AG09309 (cell line): Measurements from ENCODE around the gene MEGF9.

Source experiments
- DNase-seq: peaks from one replicate; pipeline ENCODE4 v3.0.0-alpha.2; 2010; ENCODE audit warnings: low read depth
- H3K4me3 ChIP-seq: 2 replicates; pipeline ENCODE4 v1.5.1; 2011; ENCODE audit warnings: mild to moderate bottlenecking, low read depth, low read length, moderate library complexity; ENCODE audit not compliant: control insufficient read depth
- CTCF ChIP-seq: IDR thresholded peaks from 2 replicates; pipeline ENCODE4 v1.5.1; 2011; ENCODE audit warnings: mild to moderate bottlenecking, low read depth, low read length, inconsistent platforms; ENCODE audit not compliant: insufficient read depth, control insufficient read depth; ENCODE audit errors: missing control alignments

Gene MEGF9

GRCh38 chr9:120592210-120592609, 122.1 kb downstream of the MEGF9 start:
- TF ChIP-seq CTCF: no peak
- no peak overlapping the region for H3K4me3 ChIP-seq
- DNase-seq: no peak

DNA sequence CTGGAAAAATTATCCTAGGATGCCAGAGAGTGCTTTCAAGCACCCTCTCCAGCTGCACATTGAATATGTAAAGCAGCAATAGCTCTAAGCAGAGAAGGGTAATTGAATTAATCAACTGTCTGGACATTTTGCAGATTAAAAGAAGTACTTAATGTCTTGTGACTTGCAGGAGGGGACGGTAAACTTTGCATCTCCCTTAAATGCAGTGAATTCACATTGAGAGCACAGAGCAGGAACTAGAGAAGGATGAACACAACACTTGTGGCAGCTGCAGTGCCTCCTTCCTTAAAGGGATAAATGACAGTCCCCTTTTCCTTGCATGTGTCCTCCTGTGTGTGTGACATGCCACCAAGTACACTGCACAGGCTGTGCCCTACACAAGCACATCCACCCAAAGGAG, 126.9 kb downstream of the MEGF9 start:
- no peak for TF ChIP-seq CTCF
- DNase-seq: no peak
- no peak overlapping the region for H3K4me3 ChIP-seq

- no peak for TF ChIP-seq CTCF
- DNase-seq: peak; percentile 80
- no peak overlapping the region for H3K4me3 ChIP-seq
These were observed 130.3 kb downstream of the MEGF9 start for GRCh38 chr9:120583958-120584369.

DNA sequence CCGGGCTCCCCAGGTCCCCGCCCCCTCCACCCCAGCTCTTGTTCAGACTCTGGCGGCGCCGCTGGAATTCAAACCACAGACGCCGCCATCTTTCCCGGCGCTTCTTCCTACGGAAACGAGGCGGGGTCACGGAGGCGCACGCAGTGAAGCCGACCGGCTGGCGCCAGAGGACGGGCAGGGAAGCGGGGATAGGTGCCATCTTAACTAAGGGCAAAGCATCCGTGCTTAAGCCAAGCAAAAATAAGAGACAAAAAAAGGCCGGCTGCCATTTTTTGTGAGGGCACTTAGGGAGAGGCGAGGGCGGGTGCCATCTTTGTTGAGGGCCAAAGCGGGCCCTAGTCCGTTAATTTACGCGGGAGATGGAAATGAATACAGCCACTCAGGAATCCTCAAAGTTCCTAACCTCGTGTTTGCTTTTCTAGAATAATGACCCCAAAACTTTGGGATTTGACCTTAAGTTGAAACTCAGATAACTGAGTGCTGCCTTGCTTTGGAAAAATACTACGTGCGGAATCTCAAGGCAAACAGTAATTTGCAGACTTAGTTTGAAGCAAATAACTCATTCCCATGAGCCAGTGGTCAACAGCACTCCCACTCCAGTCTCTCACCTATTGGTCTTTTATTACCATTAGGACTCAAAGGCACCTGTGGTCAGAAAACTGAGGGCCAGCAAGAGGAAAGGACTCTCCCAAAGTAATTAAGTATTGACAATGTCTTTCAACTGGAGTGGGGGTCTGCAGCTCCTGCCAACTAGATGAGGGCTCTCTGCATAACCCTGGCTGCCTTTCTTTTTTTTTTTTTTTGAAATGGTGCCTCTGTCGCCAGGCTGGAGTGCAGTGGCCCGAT, 134.0 kb downstream of the MEGF9 start, which contains the start of gene CDK5RAP2:
TSS of gene CDK5RAP2 (minus strand) at position 117 of the 846 bp plus-strand sequence. CDS start 189 bp downstream, outside the sequence.
- peak within 1 kb of the TSS; percentile 76 for H3K4me3 ChIP-seq
- peak; percentile 93 for DNase-seq
- TF ChIP-seq CTCF: no peak

- no peak for DNase-seq
- peak overlapping the region; percentile 76 for H3K4me3 ChIP-seq
- TF ChIP-seq CTCF: no peak
These were observed 134.9 kb downstream of the MEGF9 start for GRCh38 chr9:120579139-120580050.

GRCh38 chr9:120574473-120574872, 139.8 kb downstream of the MEGF9 start:
- H3K4me3 ChIP-seq: no peak overlapping the region
- no peak for DNase-seq
- TF ChIP-seq CTCF: no peak
